BJ (cell line): ENCODE measurements around the gene NCKIPSD. TPM values are rescaled to one million over a fixed set of nuclear protein-coding genes. Genes with fewer than 3 reads are reported as not detected.
"Not testable (repeated sequence)": the region's sequence is repeated elsewhere in the genome, so short reads cannot be mapped to it uniquely, and the experiment has no call there.

ENCODE experiments used
- CTCF ChIA-PET: fragments of 350-600 bp; formaldehyde crosslinking; extraction: SDS; loops from one replicate; lab custom pipeline; 2021; ENCODE audit warnings: antibody characterized with exemption, inconsistent platforms; lab: Yijun Ruan, JAX
- POLR2A ChIA-PET: fragments of 300-600 bp; sonication (Branson Sonifier 250); formaldehyde crosslinking; extraction: SDS; loops from one replicate; lab custom pipeline; 2021; ENCODE audit warnings: antibody characterized with exemption; lab: Charles Lee
- DNase-seq: peaks from one replicate; pipeline ENCODE4 v3.0.0-alpha.2; 2011; ENCODE audit warnings: low read depth
- H3K27me3 ChIP-seq: 2 replicates; pipeline ENCODE4 v1.6.0; 2011; ENCODE audit warnings: low read length; ENCODE audit not compliant: control insufficient read depth, insufficient read depth
- H3K36me3 ChIP-seq: 2 replicates; pipeline ENCODE4 v1.5.1; 2011; ENCODE audit warnings: low read length; ENCODE audit not compliant: control insufficient read depth, insufficient read depth
- H3K4me3 ChIP-seq: 2 replicates; pipeline ENCODE4 v1.5.1; 2011; ENCODE audit warnings: low read depth, mild to moderate bottlenecking, control low read depth, low read length
- CTCF ChIP-seq: IDR thresholded peaks from 2 replicates; pipeline ENCODE4 v1.5.1; 2011; ENCODE audit warnings: low read depth, mild to moderate bottlenecking, control low read depth, inconsistent platforms, low read length, moderate library complexity; ENCODE audit not compliant: insufficient read depth
- polyA plus RNA-seq: library from polyadenylated mRNA; depleted of rRNA; stranded (reverse); fragments of >200 nt; gene quantifications from 2 replicates; pipeline ENCODE4 v1.2.3, GENCODE V29; 2011

Gene NCKIPSD
- polyA plus RNA-seq, 1 experiment: 34.9 TPM

GRCh38 chr3:48723725-48724124 lies 38.0 kb upstream of the NCKIPSD start:
- no peak for DNase-seq

GRCh38 chr3:48723293-48723692 lies 37.6 kb upstream of the NCKIPSD start:
- DNase-seq, H3K4me3 ChIP-seq, H3K36me3 ChIP-seq, H3K27me3 ChIP-seq, POLR2A ChIA-PET: not testable (repeated sequence)
- CTCF ChIA-PET: interaction anchor here (1.0 to 2.0 kb wide), 2 partner anchors 14 to 17 kb away, joined by 3 to 10 read pairs; no protein-coding TSS in a partner anchor

More at GRCh38 chr3:48723725-48724124, 38.0 kb upstream of the NCKIPSD start:
- no peak for TF ChIP-seq CTCF
- ChIA-PET POLR2A (no interaction called here), CTCF (interaction anchor here (1.0 to 2.0 kb wide), 2 partner anchors 14 to 16 kb away, joined by 3 to 10 read pairs; no protein-coding TSS in a partner anchor)
- H3K27me3 ChIP-seq: peaks cover 3% of the 10 kb centered on the region; the same call in 1 of the 2 replicates
- no peaks in the 10 kb centered on the region for H3K36me3 ChIP-seq
- no peak overlapping the region for H3K4me3 ChIP-seq

- Histone ChIP-seq H3K4me3 (peak within 1 kb of the TSS; percentile 93), H3K27me3 (no peaks in the 10 kb centered on the region), H3K36me3 (peaks cover 3% of the 10 kb centered on the region; the same call in 1 of the 2 replicates)
- CTCF ChIA-PET: interaction anchor here (1.1 to 5.5 kb wide), 2 partner anchors 21 to 157 kb away, joined by 3 to 34 read pairs; no protein-coding TSS in a partner anchor
- peak; percentile 84 for DNase-seq
- TF ChIP-seq CTCF: no peak
- POLR2A ChIA-PET: interaction anchor here (0.7 to 1.1 kb wide), 2 partner anchors 21 to 1330 kb away, joined by 3 to 4 read pairs; no protein-coding TSS in a partner anchor
Measured at GRCh38 chr3:48716982-48717746, 31.4 kb upstream of the NCKIPSD start, which contains the start of gene IP6K2. Gene IP6K2, minus strand, starts transcription at chr3:48717221. Its CDS starts 21,930 bp downstream, at chr3:48695291.

GRCh38 chr3:48716508-48716981 lies 30.8 kb upstream of the NCKIPSD start:
- no peak for TF ChIP-seq CTCF
- H3K27me3 ChIP-seq: no peaks in the 10 kb centered on the region
- peak overlapping the region; percentile 93 for H3K4me3 ChIP-seq
- ChIA-PET POLR2A (interaction anchor here (1.1 kb wide), 1 partner anchor 20 kb away, joined by 3 read pairs; no protein-coding TSS in a partner anchor), CTCF (interaction anchor here (1.1 to 5.5 kb wide), 2 partner anchors 21 to 157 kb away, joined by 3 to 34 read pairs; no protein-coding TSS in a partner anchor)
- DNase-seq: no peak
- peaks cover 3% of the 10 kb centered on the region; the same call in 1 of the 2 replicates for H3K36me3 ChIP-seq

- H3K4me3 ChIP-seq: no peak overlapping the region
- ChIA-PET CTCF (interaction anchor here (0.9 to 5.5 kb wide), 2 partner anchors 11 to 23 kb away, joined by 3 to 34 read pairs; no protein-coding TSS in a partner anchor), POLR2A (no interaction called here)
- H3K27me3 ChIP-seq: no peaks in the 10 kb centered on the region
- H3K36me3 ChIP-seq: peaks cover 5% of the 10 kb centered on the region; the same call in 1 of the 2 replicates
- no peak for TF ChIP-seq CTCF
- no peak for DNase-seq
Measured at GRCh38 chr3:48715174-48715800, 29.6 kb upstream of the NCKIPSD start.
